HL-60 (cell line): ENCODE results near the gene GFRAL.

Source experiments
- POLR2AphosphoS5 ChIP-seq: IDR thresholded peaks from 2 replicates; pipeline ENCODE4 v1.6.1; 2012; ENCODE audit warnings: low read depth
- TF ChIP-seq, protein P1 (sequence below): IDR thresholded peaks from one replicate; pipeline ENCODE4 v1.5.1; 2011; ENCODE audit warnings: low read length, control low read depth, inconsistent platforms; ENCODE audit not compliant: insufficient read depth

DNA sequence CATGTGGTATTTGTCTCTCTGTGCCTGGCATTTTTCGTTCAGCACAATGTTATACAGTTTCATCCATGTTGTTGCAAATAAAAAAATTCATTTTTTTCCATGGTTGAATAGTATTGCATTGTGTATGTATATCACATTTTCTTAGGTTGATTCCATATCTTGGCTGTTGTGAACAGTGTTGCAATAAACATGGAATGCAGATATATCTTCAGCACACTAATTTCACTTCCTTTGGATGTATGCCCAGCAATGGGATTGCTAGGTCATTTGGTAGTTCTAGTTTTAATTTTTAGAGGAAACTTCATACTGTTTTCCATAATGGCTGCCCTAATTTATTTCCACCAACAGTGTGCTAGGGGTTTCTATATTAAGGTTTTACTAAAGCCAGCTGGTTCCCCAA lies 52.6 kb downstream of the GFRAL start:
- TF ChIP-seq, protein P1, sequence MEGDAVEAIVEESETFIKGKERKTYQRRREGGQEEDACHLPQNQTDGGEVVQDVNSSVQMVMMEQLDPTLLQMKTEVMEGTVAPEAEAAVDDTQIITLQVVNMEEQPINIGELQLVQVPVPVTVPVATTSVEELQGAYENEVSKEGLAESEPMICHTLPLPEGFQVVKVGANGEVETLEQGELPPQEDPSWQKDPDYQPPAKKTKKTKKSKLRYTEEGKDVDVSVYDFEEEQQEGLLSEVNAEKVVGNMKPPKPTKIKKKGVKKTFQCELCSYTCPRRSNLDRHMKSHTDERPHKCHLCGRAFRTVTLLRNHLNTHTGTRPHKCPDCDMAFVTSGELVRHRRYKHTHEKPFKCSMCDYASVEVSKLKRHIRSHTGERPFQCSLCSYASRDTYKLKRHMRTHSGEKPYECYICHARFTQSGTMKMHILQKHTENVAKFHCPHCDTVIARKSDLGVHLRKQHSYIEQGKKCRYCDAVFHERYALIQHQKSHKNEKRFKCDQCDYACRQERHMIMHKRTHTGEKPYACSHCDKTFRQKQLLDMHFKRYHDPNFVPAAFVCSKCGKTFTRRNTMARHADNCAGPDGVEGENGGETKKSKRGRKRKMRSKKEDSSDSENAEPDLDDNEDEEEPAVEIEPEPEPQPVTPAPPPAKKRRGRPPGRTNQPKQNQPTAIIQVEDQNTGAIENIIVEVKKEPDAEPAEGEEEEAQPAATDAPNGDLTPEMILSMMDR: no peak
- TF ChIP-seq POLR2AphosphoS5: no peak
